Gastrocnemius medialis (tissue), 4 donors: ENCODE measurements around the gene BET1L. TPM values are rescaled to one million over a fixed set of nuclear protein-coding genes. Genes with fewer than 3 reads are reported as not detected.
"Not testable (repeated sequence)": the region's sequence is repeated elsewhere in the genome, so short reads cannot be mapped to it uniquely, and the experiment has no call there.

ENCODE experiments used
- ATAC-seq, 2 donors: fragments of 150-250 bp; one replicate each; pipeline ENCODE4 v1.9.1; 2016
- DNase-seq, 2 donors: peaks; one replicate each; pipeline ENCODE4 v3.0.0-alpha.2; 2019
- H3K27ac ChIP-seq, 4 donors: fragments of 200-600 bp; sonication (generic); 1 replicate in 1 of 4; 2 replicates in 3 of 4; pipeline ENCODE4 v1.5.1; 2016 to 2018; ENCODE audit warnings: mild to moderate bottlenecking in 2 of 4, moderate library complexity in 1 of 4
- H3K27me3 ChIP-seq, 3 donors: fragments of 200-600 bp; sonication (generic) in 2 of 3; 1 replicate in 1 of 3; 2 replicates in 2 of 3; pipeline versions ENCODE4 v1.5.1 to v1.6.0; 2016 to 2019; ENCODE audit warnings: mild to moderate bottlenecking in 1 of 3, moderate library complexity in 1 of 3
- H3K36me3 ChIP-seq, 2 donors: fragments of 200-600 bp; sonication (generic) in 1 of 2; one replicate each; pipeline ENCODE4 v1.5.1; 2017 to 2018
- H3K4me1 ChIP-seq, 2 donors: fragments of 200-600 bp; sonication (generic) in 1 of 2; one replicate each; pipeline ENCODE4 v1.5.1; 2016 to 2017; ENCODE audit warnings: mild to moderate bottlenecking in 2 of 2
- H3K4me3 ChIP-seq, 4 donors: fragments of 200-600 bp; sonication (generic) in 3 of 4; 1 replicate in 1 of 4; 2 replicates in 3 of 4; pipeline ENCODE4 v1.5.1; 2016 to 2019; ENCODE audit warnings: mild to moderate bottlenecking in 2 of 4
- H3K9me3 ChIP-seq, 3 donors: fragments of 200-600 bp; sonication (generic) in 2 of 3; 1 replicate in 1 of 3; 2 replicates in 2 of 3; pipeline ENCODE4 v1.5.1; 2016 to 2019
- POLR2A ChIP-seq, 2 donors: fragments of 450-650 bp; IDR thresholded peaks; one replicate each; pipeline ENCODE4 v1.6.1; 2017; ENCODE audit warnings: antibody characterized with exemption in 2 of 2, mild to moderate bottlenecking in 2 of 2, moderate library complexity in 2 of 2
- in situ Hi-C, 4 donors: fragments of 200-750 bp; cut with MboI; loops; one replicate each; pipeline versions ENCODE4 v1.15.0 to v1.8.0; 2017; ENCODE audit warnings: low sequenced_read_pairs in 4 of 4
- intact Hi-C: fragments of 100-400 bp; cut with DNase I; formaldehyde crosslinking; loops from one replicate; pipeline ENCODE4 v1.15.1; 2023; ENCODE audit warnings: low total_unique reads
- total RNA-seq, 4 donors: library from RNA; depleted of rRNA; stranded (reverse); fragments of >200 nt; gene quantifications; one replicate each; pipeline versions ENCODE4 v1.1.0 to v1.2.3, GENCODE V29; 2016
- TF ChIP-seq, protein P1 (sequence below), 5 experiments: fragments of 450-650 bp in 3 of 5; fragments of 200-600 bp in 2 of 5; sonication (generic) in 2 of 5; IDR thresholded peaks in 4 of 5; conservative IDR thresholded peaks in 1 of 5; 1 replicate in 4 of 5; 2 replicates in 1 of 5; pipeline ENCODE4 v1.5.1; 2016 to 2019; ENCODE audit warnings: antibody characterized with exemption in 5 of 5, mild to moderate bottlenecking in 3 of 5, moderate library complexity in 3 of 5

BET1L gene
- total RNA-seq, 4 donors from 2014 or later: 11.3 to 15.9 (median 12.8) TPM

DNA sequence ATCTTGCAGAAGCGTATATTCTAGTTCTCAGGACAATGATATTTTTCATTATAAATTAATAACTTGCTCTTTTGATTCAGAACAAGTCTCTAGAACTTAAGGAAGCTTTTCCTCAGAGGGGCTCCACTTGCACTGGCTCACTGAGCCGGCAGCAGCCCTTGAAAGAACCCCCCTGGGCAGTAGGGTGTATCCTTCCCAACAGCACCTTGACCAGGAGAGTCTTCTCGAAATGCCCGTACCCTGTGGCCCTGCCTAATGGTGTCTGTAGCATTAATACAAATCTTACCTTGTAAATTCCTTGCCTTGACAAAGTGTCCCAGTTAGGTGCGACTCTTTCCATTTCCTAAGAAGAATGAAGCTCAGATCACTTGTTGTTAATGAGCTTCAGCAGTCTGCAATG lies 43.1 kb upstream of the BET1L start:
- Histone ChIP-seq H3K27ac (no peak overlapping the region), H3K4me3 (no peak overlapping the region), H3K27me3 (no peaks in the 10 kb centered on the region), H3K9me3 (no peaks in the 10 kb centered on the region), H3K36me3 (peaks cover 0 to 80% of the 10 kb centered on the region in 2 donors), H3K4me1 (no peaks in the 10 kb centered on the region)
- in situ Hi-C loops (no loop called here), intact Hi-C loops (loop anchor here (10.0 kb wide), 1 partner anchor 105 kb away; no protein-coding TSS in a partner anchor)
- TF ChIP-seq POLR2A (IDR thresholded peaks at IDR 0.05): no peak
- TF ChIP-seq, protein P1, sequence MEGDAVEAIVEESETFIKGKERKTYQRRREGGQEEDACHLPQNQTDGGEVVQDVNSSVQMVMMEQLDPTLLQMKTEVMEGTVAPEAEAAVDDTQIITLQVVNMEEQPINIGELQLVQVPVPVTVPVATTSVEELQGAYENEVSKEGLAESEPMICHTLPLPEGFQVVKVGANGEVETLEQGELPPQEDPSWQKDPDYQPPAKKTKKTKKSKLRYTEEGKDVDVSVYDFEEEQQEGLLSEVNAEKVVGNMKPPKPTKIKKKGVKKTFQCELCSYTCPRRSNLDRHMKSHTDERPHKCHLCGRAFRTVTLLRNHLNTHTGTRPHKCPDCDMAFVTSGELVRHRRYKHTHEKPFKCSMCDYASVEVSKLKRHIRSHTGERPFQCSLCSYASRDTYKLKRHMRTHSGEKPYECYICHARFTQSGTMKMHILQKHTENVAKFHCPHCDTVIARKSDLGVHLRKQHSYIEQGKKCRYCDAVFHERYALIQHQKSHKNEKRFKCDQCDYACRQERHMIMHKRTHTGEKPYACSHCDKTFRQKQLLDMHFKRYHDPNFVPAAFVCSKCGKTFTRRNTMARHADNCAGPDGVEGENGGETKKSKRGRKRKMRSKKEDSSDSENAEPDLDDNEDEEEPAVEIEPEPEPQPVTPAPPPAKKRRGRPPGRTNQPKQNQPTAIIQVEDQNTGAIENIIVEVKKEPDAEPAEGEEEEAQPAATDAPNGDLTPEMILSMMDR (IDR thresholded peaks at IDR 0.05 in 4 of 5, conservative IDR thresholded peaks at IDR 0.05 in 1 of 5): no peak
- DNase-seq (no peak), ATAC-seq (no peak)

GRCh38 chr11:249062-249461 lies 41.9 kb upstream of the BET1L start:
- in situ Hi-C loops: no loop called here
- no peak for ATAC-seq
- no peaks in the 10 kb centered on the region for H3K27me3 ChIP-seq
- intact Hi-C loops: no loop called here
- H3K4me1 ChIP-seq: no peaks in the 10 kb centered on the region
- no peak for DNase-seq
- H3K4me3 ChIP-seq: no peak overlapping the region
- no peak overlapping the region for H3K27ac ChIP-seq
- TF ChIP-seq POLR2A (IDR thresholded peaks at IDR 0.05): no peak
- TF ChIP-seq, protein P1 (IDR thresholded peaks at IDR 0.05 in 4 of 5, conservative IDR thresholded peaks at IDR 0.05 in 1 of 5): no peak
- no peaks in the 10 kb centered on the region for H3K9me3 ChIP-seq
- H3K36me3 ChIP-seq: peaks cover 0 to 93% of the 10 kb centered on the region in 2 donors

DNA sequence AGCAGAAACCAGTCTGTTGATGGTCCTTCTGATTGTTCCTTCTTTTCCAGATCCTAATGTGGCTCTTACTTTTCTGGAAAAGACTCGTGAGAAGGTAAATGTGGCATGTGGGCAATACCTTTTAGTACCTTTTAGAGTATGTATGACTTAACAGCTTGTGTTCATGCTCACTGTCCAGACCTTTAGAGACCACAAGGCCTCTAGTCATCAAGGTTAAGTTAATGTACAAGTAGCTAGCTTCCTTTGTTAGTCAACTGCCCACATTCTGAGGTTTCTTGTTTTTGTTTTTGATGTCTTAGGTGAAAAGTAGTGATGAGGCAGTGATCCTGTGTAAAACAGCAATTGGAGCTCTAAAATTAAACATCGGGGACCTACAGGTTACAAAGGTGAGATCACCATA lies 37.2 kb upstream of the BET1L start:
- no peaks in the 10 kb centered on the region for H3K27me3 ChIP-seq
- in situ Hi-C loops (no loop called here), intact Hi-C loops (no loop called here)
- ATAC-seq (no peak), DNase-seq (no peak)
- H3K27ac ChIP-seq: no peak overlapping the region
- no peaks in the 10 kb centered on the region for H3K9me3 ChIP-seq
- H3K4me3 ChIP-seq: no peak overlapping the region
- peaks cover 0 to 88% of the 10 kb centered on the region in 2 donors for H3K36me3 ChIP-seq
- TF ChIP-seq POLR2A (IDR thresholded peaks at IDR 0.05): no peak
- TF ChIP-seq, protein P1 (IDR thresholded peaks at IDR 0.05 in 4 of 5, conservative IDR thresholded peaks at IDR 0.05 in 1 of 5): no peak
- peaks cover 20 to 21% of the 10 kb centered on the region in 2 donors for H3K4me1 ChIP-seq

- ATAC-seq (peak; percentile 45 to 79), DNase-seq (peak in 1 of 2 donors; percentile 51)
- intact Hi-C loops (no loop called here), in situ Hi-C loops (no loop called here)
- Histone ChIP-seq H3K36me3 (peaks cover 0 to 62% of the 10 kb centered on the region in 2 donors), H3K4me1 (peaks cover 36 to 40% of the 10 kb centered on the region in 2 donors), H3K4me3 (no peak overlapping the region), H3K9me3 (no peaks in the 10 kb centered on the region), H3K27me3 (no peaks in the 10 kb centered on the region), H3K27ac (peak overlapping the region; percentile 57 to 81 (median 68))
- TF ChIP-seq, protein P1 (IDR thresholded peaks at IDR 0.05 in 4 of 5, conservative IDR thresholded peaks at IDR 0.05 in 1 of 5): no peak
- peak in 1 of 2 donors; percentile 39 for TF ChIP-seq POLR2A (IDR thresholded peaks at IDR 0.05)
Observed at GRCh38 chr11:241634-242033, 34.4 kb upstream of the BET1L start.

GRCh38 chr11:240315-240714 lies 33.1 kb upstream of the BET1L start:
- peak overlapping the region in 1 of 4 donors; percentile 81 for H3K27ac ChIP-seq
- peaks cover 0 to 50% of the 10 kb centered on the region in 2 donors for H3K36me3 ChIP-seq

GRCh38 chr11:238346-238745 lies 31.1 kb upstream of the BET1L start:
- ATAC-seq, H3K27me3 ChIP-seq, in situ Hi-C loops, DNase-seq, H3K9me3 ChIP-seq: not testable (repeated sequence)
- peak overlapping the region; percentile 88 to 100 (median 98) for H3K4me3 ChIP-seq
- peaks cover 48 to 49% of the 10 kb centered on the region in 2 donors for H3K4me1 ChIP-seq
- H3K36me3 ChIP-seq: peaks cover 0 to 30% of the 10 kb centered on the region in 2 donors
- intact Hi-C loops: loop anchor here (5.0 kb wide), 1 partner anchor 49 kb away; the partner anchor contains the start of gene PGGHG
- H3K27ac ChIP-seq: peak overlapping the region in 3 of 4 donors; percentile 97 to 99 (median 97)

More at GRCh38 chr11:240315-240714, 33.1 kb upstream of the BET1L start:
- intact Hi-C loops (no loop called here), in situ Hi-C loops (no loop called here)
- Histone ChIP-seq H3K4me3 (no peak overlapping the region), H3K4me1 (peaks cover 40 to 43% of the 10 kb centered on the region in 2 donors), H3K9me3 (no peaks in the 10 kb centered on the region), H3K27me3 (no peaks in the 10 kb centered on the region)
- no peak for TF ChIP-seq POLR2A (IDR thresholded peaks at IDR 0.05)
- TF ChIP-seq, protein P1 (IDR thresholded peaks at IDR 0.05 in 4 of 5, conservative IDR thresholded peaks at IDR 0.05 in 1 of 5): no peak
- no peak for DNase-seq
- no peak for ATAC-seq
